GM12892 (cell line): ENCODE measurements around the gene AGL. TPM values are rescaled to one million over a fixed set of nuclear protein-coding genes. Genes with fewer than 3 reads are reported as not detected.

Experiments used
- DNase-seq: peaks from one replicate; pipeline ENCODE4 v3.0.0; 2011; ENCODE audit not compliant: insufficient read length
- FAIRE-seq: peaks from 2 replicates; lab custom pipeline; 2011; peaks lifted over from hg19 to GRCh38; lab: Jason Lieb, UNC
- POLR2A ChIP-seq: IDR thresholded peaks from 2 replicates; pipeline ENCODE4 v1.6.1; 2011; ENCODE audit warnings: low read depth, low read length, control low read depth
- POLR2AphosphoS5 ChIP-seq: IDR thresholded peaks from 2 replicates; pipeline ENCODE4 v1.6.1; 2011; ENCODE audit warnings: low read depth, low read length, control low read depth
- TAF1 ChIP-seq: IDR thresholded peaks from 2 replicates; pipeline ENCODE4 v1.6.1; 2011; ENCODE audit warnings: low read depth, mild to moderate bottlenecking, control low read depth, low read length, borderline replicate concordance
- polyA plus RNA-seq: library from polyadenylated mRNA; unstranded; fragments of >200 nt; gene quantifications from one replicate; pipeline ENCODE4 v1.2.1, GENCODE V29; 2012; ENCODE audit warnings: missing spikeins, inconsistent platforms; ENCODE audit not compliant: missing spikeins

The AGL gene
- 17.2 TPM for polyA plus RNA-seq

GRCh38 chr1:99849744-99850458 is at the start of gene AGL:
TSS of gene AGL (plus strand) at chr1:99850361. CDS start at chr1:99851043, 682 bp downstream.
- TF ChIP-seq TAF1 (peak; percentile 87), POLR2AphosphoS5 (peak; percentile 82), POLR2A (peak; percentile 93)
- DNase-seq (peak; percentile 77), FAIRE-seq (peak; percentile 96)

GRCh38 chr1:99801584-99801983 is 48.6 kb upstream of the AGL start:
- no peak for DNase-seq
- no peak for TF ChIP-seq POLR2AphosphoS5
- TF ChIP-seq POLR2A, result no peak
- no peak for TF ChIP-seq TAF1
- no peak for FAIRE-seq

GRCh38 chr1:99806882-99807281 is 43.3 kb upstream of the AGL start:
- TF ChIP-seq TAF1 (no peak), POLR2A (no peak), POLR2AphosphoS5 (no peak)
- DNase-seq, result no peak
- FAIRE-seq, result no peak

- TF ChIP-seq TAF1, result no peak
- no peak for TF ChIP-seq POLR2AphosphoS5
- TF ChIP-seq POLR2A, result no peak
- DNase-seq (peak; percentile 25), FAIRE-seq (peak; percentile 89)
These were observed 41.6 kb upstream of the AGL start for GRCh38 chr1:99808391-99809115.

- TF ChIP-seq TAF1 (no peak), POLR2A (no peak), POLR2AphosphoS5 (no peak)
- DNase-seq, result no peak
- no peak for FAIRE-seq
These were observed 39.1 kb upstream of the AGL start for GRCh38 chr1:99811075-99811474.

- no peak for FAIRE-seq
- no peak for DNase-seq
- TF ChIP-seq POLR2A (no peak), TAF1 (no peak), POLR2AphosphoS5 (no peak)
These were observed 38.4 kb upstream of the AGL start for GRCh38 chr1:99811747-99812146.

- TF ChIP-seq TAF1 (no peak), POLR2A (no peak)
- FAIRE-seq (no peak), DNase-seq (no peak)
These were observed 35.7 kb upstream of the AGL start for GRCh38 chr1:99814373-99814900.

- no peak for FAIRE-seq
- TF ChIP-seq TAF1, result no peak
- TF ChIP-seq POLR2A, result no peak
- no peak for TF ChIP-seq POLR2AphosphoS5
- no peak for DNase-seq
These were observed 33.5 kb upstream of the AGL start for GRCh38 chr1:99816656-99817055.

GRCh38 chr1:99818063-99818699 is 32.0 kb upstream of the AGL start:
- FAIRE-seq (no peak), DNase-seq (no peak)
- TF ChIP-seq POLR2A (no peak), POLR2AphosphoS5 (no peak), TAF1 (no peak)

- no peak for TF ChIP-seq POLR2AphosphoS5
- TF ChIP-seq POLR2A, result no peak
- no peak for TF ChIP-seq TAF1
- peak; percentile 68 for FAIRE-seq
These were observed 29.6 kb upstream of the AGL start for GRCh38 chr1:99820546-99820945.

GRCh38 chr1:99825098-99825497 is 25.1 kb upstream of the AGL start:
- DNase-seq (no peak), FAIRE-seq (no peak)
- TF ChIP-seq POLR2AphosphoS5 (no peak), POLR2A (no peak), TAF1 (no peak)

More at GRCh38 chr1:99820546-99820945, 29.6 kb upstream of the AGL start:
- no peak for DNase-seq

- TF ChIP-seq POLR2A (no peak), TAF1 (no peak), POLR2AphosphoS5 (no peak)
- FAIRE-seq, result no peak
- no peak for DNase-seq
These were observed 24.5 kb upstream of the AGL start for GRCh38 chr1:99825702-99826101.
